SK-N-MC (cell line): ENCODE results near the gene CLIC1.

ENCODE experiments used
- DNase-seq: peaks from one replicate; pipeline ENCODE4 v3.0.0-alpha.2; 2011; ENCODE audit warnings: low read depth, low spot score
- H3K27ac ChIP-seq: fragments of 200-600 bp; sonication (generic); 2 replicates; pipeline ENCODE4 v1.5.1; 2016; ENCODE audit warnings: mixed run types
- H3K36me3 ChIP-seq: fragments of 200-600 bp; sonication (generic); 2 replicates; pipeline ENCODE4 v1.6.1; 2017; ENCODE audit warnings: antibody characterized with exemption, low read length, mixed read lengths; ENCODE audit not compliant: insufficient read depth
- H3K4me3 ChIP-seq: fragments of 200-600 bp; sonication (generic); 2 replicates; pipeline ENCODE4 v1.5.1; 2016
- H3K9ac ChIP-seq: fragments of 200-600 bp; sonication (generic); 2 replicates; pipeline ENCODE4 v1.8.0; 2017; ENCODE audit warnings: mixed run types, mixed read lengths; ENCODE audit not compliant: insufficient read length
- H3K9me3 ChIP-seq: fragments of 200-600 bp; sonication (generic); 2 replicates; pipeline ENCODE4 v1.6.1; 2017; ENCODE audit warnings: low read depth, mild to moderate bottlenecking, antibody characterized with exemption, low read length, moderate library complexity, mixed read lengths
- EZH2 ChIP-seq: fragments of 200-600 bp; sonication (generic); IDR thresholded peaks from one replicate; pipeline ENCODE4 v1.6.1; 2017; ENCODE audit warnings: antibody characterized with exemption
- FOXP2 ChIP-seq: optimal IDR thresholded peaks from 2 replicates; pipeline ENCODE3; 2011; ENCODE audit warnings: mild to moderate bottlenecking, moderate library complexity; ENCODE audit not compliant: insufficient read depth; ENCODE audit errors: extremely low read length, control extremely low read depth
- POLR2AphosphoS5 ChIP-seq: IDR thresholded peaks from 2 replicates; pipeline ENCODE4 v1.6.1; 2012; ENCODE audit warnings: mild to moderate bottlenecking, low read depth, low read length, borderline replicate concordance

The CLIC1 gene

GRCh38 chr6:31736021-31736767 lies at the start of gene CLIC1:
Gene CLIC1 (minus strand): TSS chr6:31736530. CDS start chr6:31736300, 230 bp downstream.
- H3K4me3 ChIP-seq = peak within 1 kb of the TSS; percentile 97
- H3K36me3 ChIP-seq = peaks cover 38% of the 10 kb centered on the region
- peak within 1 kb of the TSS; percentile 94 for H3K9ac ChIP-seq
- no peak for TF ChIP-seq FOXP2
- TF ChIP-seq POLR2AphosphoS5 = peak; percentile 92
- DNase-seq = no peak
- peak within 1 kb of the TSS; percentile 98 for H3K27ac ChIP-seq
- no peaks in the 10 kb centered on the region for H3K9me3 ChIP-seq

- Histone ChIP-seq H3K9me3 (no peaks in the 10 kb centered on the region), H3K36me3 (peaks cover 75% of the 10 kb centered on the region), H3K27ac (no peak overlapping the region), H3K9ac (no peak overlapping the region), H3K4me3 (no peak overlapping the region)
- no peak for DNase-seq
- no peak for TF ChIP-seq EZH2
- no peak for TF ChIP-seq POLR2AphosphoS5
- TF ChIP-seq FOXP2 = no peak
These were observed 49.1 kb upstream of the CLIC1 start for GRCh38 chr6:31785475-31785874.

DNA sequence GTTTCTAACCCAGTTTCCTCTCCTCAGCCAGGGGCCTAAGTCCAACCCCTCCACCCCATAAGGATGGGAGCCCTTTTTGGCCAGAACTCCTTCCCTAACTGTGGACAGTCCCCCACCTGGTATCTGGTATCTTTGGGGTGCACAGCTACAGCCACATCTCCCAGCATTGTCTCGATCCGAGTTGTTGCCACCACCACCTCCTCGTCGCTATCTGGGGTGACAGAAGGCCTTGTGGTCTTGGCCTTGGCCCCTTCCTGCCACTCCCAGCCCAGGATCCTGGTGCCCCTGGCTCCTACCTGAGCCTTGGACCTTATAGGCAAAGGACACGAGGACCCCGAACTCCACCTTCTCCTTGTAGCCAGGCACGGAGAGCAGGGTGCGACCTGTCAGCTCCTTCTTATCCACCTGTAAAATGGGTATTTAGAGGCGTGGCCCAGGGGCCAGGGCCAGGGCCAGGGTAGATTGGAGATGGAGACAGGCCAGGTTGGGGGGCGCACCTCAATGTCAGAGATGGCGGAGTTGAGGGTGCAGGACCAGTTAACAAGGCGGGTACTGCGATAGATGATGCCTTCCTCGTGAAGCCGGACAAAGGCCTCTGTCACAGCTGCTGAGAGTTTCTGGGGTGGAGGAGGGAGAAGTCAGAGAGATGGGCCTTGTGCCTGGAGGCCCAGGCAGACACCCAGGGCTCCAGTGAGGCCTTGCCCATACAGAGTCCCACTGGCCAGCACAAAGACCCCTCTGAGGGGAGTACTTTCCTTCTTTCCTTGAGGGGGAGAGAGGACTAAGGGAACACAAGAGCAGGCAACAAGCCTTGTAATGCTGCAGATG lies 48.0 kb upstream of the CLIC1 start:
- TF ChIP-seq FOXP2 = no peak
- TF ChIP-seq POLR2AphosphoS5 = no peak
- TF ChIP-seq EZH2 = no peak
- no peak overlapping the region for H3K4me3 ChIP-seq
- DNase-seq = no peak
- no peak overlapping the region for H3K27ac ChIP-seq
- no peaks in the 10 kb centered on the region for H3K9me3 ChIP-seq
- H3K36me3 ChIP-seq = peaks cover 77% of the 10 kb centered on the region
- no peak overlapping the region for H3K9ac ChIP-seq

- Histone ChIP-seq H3K36me3 (peaks cover 85% of the 10 kb centered on the region), H3K9ac (no peak overlapping the region)
- TF ChIP-seq EZH2 = no peak
- TF ChIP-seq POLR2AphosphoS5 = no peak
- no peak for TF ChIP-seq FOXP2
These were observed 46.0 kb upstream of the CLIC1 start for GRCh38 chr6:31782126-31782855.

GRCh38 chr6:31781244-31782125 lies 45.2 kb upstream of the CLIC1 start:
- no peak overlapping the region for H3K9ac ChIP-seq
- H3K27ac ChIP-seq = no peak overlapping the region
- TF ChIP-seq POLR2AphosphoS5 = no peak
- no peak for TF ChIP-seq EZH2
- no peak for TF ChIP-seq FOXP2
- no peak for DNase-seq
- H3K4me3 ChIP-seq = no peak overlapping the region
- no peaks in the 10 kb centered on the region for H3K9me3 ChIP-seq
- H3K36me3 ChIP-seq = peaks cover 83% of the 10 kb centered on the region

More at GRCh38 chr6:31782126-31782855, 46.0 kb upstream of the CLIC1 start:
- Histone ChIP-seq H3K27ac (no peak overlapping the region), H3K9me3 (no peaks in the 10 kb centered on the region), H3K4me3 (no peak overlapping the region)
- no peak for DNase-seq

DNA sequence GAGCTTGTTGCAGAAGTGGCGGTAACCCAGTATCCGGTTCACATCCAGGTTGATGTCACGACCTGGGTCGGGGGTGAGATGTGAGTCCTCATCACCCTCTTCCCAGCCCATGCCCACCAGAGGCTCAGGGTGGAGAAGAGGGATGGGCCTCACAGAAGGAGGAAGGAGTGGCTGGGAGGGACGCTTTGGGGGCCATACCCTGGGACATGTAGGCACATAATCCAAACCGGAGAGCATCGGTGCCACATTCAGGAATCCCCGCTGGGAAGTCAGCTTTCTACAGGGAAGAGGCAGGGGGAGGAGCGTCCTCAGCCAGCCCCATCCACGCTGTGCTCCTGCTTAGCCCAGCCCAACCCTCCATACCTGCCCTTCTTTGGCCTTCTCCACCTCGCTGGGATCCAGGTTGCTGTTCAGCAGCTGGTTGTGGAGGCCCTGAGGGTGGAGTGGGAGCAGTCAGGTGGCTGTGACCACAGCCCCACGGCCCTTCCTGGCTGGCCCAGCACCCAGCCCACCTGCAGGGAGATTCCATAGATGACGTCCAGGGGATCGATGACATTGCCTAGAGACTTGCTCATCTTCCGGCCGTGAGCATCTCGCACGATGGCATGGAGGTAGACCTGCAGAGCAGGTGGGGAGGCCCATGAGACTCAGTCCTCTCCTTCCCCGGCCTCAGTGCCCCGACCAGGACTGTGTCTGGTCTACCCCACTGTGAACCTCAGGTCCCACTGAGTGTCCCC lies 44.3 kb upstream of the CLIC1 start:
- H3K9ac ChIP-seq = no peak overlapping the region
- H3K9me3 ChIP-seq = no peaks in the 10 kb centered on the region
- TF ChIP-seq FOXP2 = no peak
- no peak for TF ChIP-seq POLR2AphosphoS5
- no peak for TF ChIP-seq EZH2
- no peak for DNase-seq
- H3K27ac ChIP-seq = no peak overlapping the region
- H3K36me3 ChIP-seq = peaks cover 78% of the 10 kb centered on the region
- H3K4me3 ChIP-seq = no peak overlapping the region

DNA sequence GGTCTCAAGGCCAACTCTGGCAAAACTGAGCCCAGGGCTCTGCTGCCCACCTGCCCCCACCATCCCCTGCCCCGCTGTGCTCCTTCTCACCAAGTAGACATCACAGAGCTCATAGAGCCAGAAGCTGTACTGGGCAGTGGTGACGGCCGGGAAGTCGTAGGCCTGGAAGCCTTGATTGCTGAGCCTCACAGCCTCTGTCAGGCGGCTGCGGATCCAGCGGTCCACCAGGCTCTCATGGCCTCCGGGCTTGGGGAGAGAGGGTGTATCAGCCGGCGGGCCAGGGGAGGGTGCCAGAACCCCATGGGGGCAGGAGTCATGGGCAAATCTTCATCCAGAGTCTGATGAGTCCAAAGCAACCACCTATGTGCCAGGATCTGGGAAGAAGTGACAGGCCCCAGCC lies 43.6 kb upstream of the CLIC1 start:
- Histone ChIP-seq H3K9me3 (no peaks in the 10 kb centered on the region), H3K36me3 (peaks cover 70% of the 10 kb centered on the region), H3K27ac (no peak overlapping the region), H3K4me3 (no peak overlapping the region), H3K9ac (no peak overlapping the region)
- TF ChIP-seq EZH2 (no peak), POLR2AphosphoS5 (no peak), FOXP2 (no peak)
- no peak for DNase-seq
